ENCODE data around the gene PRRC2B.
"Not testable (repeated sequence)": the region's sequence is repeated elsewhere in the genome, so short reads cannot be mapped to it uniquely, and the experiment has no call there.

Gene PRRC2B

DNA sequence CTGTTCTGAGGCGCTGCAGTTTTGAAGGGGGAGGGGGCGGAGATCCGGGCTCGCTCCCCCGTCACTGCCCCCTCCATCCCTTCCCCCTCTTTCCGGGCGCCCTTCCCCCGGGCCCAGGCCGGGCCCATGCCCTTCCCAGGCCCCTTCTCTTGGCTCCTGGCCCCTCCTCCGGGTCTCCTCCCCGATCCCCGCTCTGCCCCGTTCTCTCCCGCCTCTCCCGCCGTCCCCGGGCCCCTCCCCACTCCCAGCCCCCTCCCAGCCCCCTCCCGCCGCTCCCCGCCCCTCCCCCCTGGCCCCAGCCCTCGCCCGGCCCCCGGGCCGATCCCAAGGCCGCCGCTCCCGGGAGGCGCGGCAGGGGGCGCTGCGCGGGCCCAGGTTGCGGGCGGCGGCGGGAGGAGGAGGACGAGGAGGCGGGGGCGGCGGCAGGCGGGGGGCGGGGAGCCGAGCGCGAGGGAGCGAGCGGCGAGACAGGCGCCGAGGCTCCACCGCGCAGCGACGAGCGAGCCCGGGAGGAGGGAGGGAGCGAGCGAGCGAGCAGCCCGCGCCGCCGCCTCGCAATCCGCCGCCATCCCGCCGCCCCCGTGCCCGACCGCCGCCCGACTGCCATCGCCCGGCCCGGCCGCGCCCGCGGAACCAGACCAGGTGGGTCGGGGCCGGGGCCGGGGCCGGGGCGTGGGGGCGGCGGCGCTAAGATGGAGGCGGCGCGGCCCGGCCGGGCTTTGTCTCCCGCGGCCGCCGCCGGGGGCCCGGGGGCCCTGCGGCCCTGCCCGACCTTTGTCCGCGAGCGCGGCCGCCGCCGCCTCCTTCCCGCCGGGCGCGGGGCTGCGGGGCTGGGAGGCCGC, at the start of gene PRRC2B:
PRRC2B (plus strand) TSS at position 465 of the 842 bp plus-strand sequence. CDS start 36,059 bp downstream, outside the sequence.
- TF ChIP-seq, protein P1, sequence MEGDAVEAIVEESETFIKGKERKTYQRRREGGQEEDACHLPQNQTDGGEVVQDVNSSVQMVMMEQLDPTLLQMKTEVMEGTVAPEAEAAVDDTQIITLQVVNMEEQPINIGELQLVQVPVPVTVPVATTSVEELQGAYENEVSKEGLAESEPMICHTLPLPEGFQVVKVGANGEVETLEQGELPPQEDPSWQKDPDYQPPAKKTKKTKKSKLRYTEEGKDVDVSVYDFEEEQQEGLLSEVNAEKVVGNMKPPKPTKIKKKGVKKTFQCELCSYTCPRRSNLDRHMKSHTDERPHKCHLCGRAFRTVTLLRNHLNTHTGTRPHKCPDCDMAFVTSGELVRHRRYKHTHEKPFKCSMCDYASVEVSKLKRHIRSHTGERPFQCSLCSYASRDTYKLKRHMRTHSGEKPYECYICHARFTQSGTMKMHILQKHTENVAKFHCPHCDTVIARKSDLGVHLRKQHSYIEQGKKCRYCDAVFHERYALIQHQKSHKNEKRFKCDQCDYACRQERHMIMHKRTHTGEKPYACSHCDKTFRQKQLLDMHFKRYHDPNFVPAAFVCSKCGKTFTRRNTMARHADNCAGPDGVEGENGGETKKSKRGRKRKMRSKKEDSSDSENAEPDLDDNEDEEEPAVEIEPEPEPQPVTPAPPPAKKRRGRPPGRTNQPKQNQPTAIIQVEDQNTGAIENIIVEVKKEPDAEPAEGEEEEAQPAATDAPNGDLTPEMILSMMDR (IDR thresholded peaks at IDR 0.05; ENCODE audit: control insufficient read depth, extremely low read depth, insufficient read depth) = peak; percentile 85
- H3K4me3 ChIP-seq (ENCODE audit: low read depth, low read length) = peak within 1 kb of the TSS; percentile 68
- DNase-seq (ENCODE audit: low read depth) = no peak

DNA sequence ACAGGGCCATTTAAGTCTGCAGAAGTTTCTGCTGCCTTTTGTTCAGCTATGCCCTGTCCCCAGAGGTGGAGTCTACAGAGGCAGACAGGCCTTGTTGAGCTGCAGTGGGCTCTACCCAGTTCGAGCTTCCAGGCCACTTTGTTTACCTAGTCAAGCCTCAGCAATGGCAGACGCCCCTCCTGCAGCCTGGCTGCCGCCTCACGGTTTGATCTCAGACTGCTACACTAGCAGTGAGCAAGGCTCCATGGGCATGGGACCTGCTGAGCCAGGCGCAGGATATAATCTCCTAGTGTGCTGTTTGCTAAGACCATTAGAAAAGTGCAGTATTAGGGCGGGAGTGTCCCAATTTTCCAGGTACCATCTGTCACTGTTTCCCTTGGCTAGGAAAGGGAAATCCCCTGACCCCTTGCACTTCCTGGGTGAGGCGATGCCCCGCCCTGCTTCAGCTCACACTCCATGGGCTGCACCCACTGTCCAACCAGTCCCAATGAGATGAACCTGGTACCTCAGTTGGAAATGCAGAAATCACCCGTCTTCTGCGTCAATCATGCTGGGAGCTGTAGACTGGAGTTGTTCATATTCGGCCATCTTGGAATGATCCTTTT, 48.9 kb upstream of the PRRC2B start:
- not testable (repeated sequence) for DNase-seq (ENCODE audit: low read depth)

DNA sequence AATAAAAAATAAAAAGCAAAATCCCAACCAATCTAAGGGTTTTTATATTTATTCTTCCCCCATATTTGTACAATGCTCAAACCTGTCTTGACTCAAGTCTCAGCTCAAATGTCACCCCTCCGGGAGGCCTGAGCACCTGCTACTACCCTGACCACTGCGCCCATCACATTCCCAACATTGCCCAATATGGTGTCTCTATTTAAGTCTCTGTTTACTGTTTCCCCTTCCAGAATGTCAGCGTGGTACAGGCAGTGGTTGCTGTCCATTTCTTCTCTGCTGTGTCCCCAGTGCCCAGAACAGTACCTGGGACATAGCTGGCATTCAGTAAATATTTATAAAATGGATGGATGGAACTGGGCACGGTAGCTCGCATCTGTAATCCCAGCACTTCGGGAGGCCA, 47.3 kb upstream of the PRRC2B start:
- DNase-seq (ENCODE audit: low read depth) = no peak
- H3K4me3 ChIP-seq (ENCODE audit: low read depth, low read length) = no peak overlapping the region
- TF ChIP-seq, protein P1 (IDR thresholded peaks at IDR 0.05; ENCODE audit: control insufficient read depth, extremely low read depth, insufficient read depth) = no peak

More for the DNA sequence above, 48.9 kb upstream of the PRRC2B start:
- H3K4me3 ChIP-seq (ENCODE audit: low read depth, low read length) = not testable (repeated sequence)

DNA sequence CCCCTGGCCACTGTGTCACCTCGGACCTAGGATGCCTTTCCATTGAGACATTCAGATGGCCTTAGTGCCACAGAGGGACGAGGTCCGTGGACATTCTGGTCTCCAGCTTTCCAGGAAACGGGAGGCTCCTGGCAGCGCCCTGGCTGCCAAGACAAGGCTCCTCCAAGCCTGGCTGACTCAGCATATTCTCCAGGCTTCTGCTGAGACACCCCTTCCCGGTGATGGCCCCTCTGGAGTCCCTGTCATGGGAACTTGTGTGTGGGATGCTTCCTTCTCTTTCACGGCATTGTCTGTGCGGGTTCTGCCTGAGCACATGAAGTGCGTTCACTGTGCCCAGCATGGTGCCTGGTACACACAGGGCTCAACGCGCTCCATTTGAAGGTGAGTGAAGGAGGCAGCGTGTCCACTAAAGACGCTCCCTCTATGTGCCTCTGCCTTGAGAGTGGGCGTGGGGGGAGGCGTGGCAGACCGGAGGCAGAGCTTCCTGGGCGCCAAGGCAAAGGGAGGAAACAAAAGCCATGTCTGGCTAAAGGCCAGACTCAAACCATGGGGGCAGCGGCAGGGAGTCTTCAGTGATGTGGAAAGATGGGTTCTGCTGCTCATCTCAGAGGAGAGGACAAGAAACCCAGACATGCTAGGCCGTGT, 46.4 kb upstream of the PRRC2B start:
- TF ChIP-seq, protein P1 (IDR thresholded peaks at IDR 0.05; ENCODE audit: control insufficient read depth, extremely low read depth, insufficient read depth) = no peak
- DNase-seq (ENCODE audit: low read depth) = no peak
- H3K4me3 ChIP-seq (ENCODE audit: low read depth, low read length) = no peak overlapping the region

DNA sequence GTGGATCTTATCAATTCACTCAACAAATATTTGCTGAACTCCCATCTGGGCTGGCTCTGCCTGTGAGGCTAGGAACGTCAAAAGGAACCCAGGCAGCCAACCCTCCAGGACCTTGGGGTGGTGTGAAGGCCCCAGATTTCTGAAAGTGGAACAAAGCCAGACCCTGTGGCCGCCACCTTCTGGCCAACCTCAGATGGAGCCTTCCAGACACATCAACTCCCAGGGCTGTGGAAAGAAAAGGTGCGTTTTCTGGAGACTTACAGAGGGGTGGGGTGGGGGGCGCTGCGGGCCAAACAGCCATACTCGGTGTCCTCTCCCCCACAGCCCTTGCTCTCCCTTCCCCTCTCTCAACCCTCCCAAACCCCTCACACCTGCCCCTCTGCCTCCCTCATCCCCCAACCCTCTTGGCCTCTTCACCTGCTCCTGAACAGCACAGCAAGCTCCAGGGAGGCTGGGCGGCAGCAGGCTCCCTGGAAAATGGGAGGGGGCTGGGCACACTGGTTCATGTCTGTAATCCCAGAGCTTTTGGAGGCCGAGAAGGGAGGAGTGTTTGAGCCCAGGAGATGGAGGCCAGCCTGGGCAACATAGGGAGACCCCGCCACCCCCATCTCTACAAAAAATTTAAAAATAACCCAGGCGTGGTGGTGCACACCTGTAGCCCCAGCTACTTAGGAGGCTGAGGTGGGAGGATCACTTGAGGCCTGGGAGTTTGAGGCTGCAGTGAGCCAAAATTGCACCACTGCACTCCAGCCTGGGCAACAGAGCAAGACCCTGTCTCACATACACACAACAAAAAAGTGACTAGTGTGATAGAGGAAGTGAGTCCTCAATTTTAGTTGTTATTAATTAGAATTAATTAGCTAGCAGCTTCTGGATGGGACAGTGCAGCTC, 45.0 kb upstream of the PRRC2B start:
- H3K4me3 ChIP-seq (ENCODE audit: low read depth, low read length) = no peak overlapping the region
- TF ChIP-seq, protein P1 (IDR thresholded peaks at IDR 0.05; ENCODE audit: control insufficient read depth, extremely low read depth, insufficient read depth) = no peak
- no peak for DNase-seq (ENCODE audit: low read depth)

DNA sequence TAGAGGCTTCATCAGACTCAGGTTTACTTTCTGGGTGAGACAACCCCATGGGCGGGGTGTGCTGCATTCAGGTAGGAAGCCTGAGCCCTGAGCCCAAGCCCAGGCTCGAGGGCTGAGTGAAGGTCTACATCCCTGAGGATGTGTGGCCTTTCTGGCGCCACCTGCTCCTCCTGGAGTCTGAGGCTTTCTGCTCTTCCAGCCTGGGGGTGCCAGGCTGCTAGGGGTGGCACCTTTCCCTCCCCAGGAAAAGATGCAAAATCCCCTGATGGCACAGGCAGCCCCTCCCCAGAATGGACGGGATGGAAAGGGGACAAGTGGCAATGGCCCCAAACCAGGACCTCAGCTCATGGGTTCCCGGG, 44.4 kb upstream of the PRRC2B start:
- H3K4me3 ChIP-seq (ENCODE audit: low read depth, low read length) = no peak overlapping the region
- TF ChIP-seq, protein P1 (IDR thresholded peaks at IDR 0.05; ENCODE audit: control insufficient read depth, extremely low read depth, insufficient read depth) = no peak
- no peak for DNase-seq (ENCODE audit: low read depth)

Measured in LNCaP clone FGC (cell line).